GM19238 (cell line): ENCODE data around the gene EIF2AK2.
"Not testable (repeated sequence)": the region's sequence is repeated elsewhere in the genome, so short reads cannot be mapped to it uniquely, and the experiment has no call there.

Source experiments
- DNase-seq: peaks from one replicate; pipeline ENCODE4 v3.0.0; 2011; ENCODE audit warnings: low spot score; ENCODE audit not compliant: insufficient read length

EIF2AK2 gene

DNA sequence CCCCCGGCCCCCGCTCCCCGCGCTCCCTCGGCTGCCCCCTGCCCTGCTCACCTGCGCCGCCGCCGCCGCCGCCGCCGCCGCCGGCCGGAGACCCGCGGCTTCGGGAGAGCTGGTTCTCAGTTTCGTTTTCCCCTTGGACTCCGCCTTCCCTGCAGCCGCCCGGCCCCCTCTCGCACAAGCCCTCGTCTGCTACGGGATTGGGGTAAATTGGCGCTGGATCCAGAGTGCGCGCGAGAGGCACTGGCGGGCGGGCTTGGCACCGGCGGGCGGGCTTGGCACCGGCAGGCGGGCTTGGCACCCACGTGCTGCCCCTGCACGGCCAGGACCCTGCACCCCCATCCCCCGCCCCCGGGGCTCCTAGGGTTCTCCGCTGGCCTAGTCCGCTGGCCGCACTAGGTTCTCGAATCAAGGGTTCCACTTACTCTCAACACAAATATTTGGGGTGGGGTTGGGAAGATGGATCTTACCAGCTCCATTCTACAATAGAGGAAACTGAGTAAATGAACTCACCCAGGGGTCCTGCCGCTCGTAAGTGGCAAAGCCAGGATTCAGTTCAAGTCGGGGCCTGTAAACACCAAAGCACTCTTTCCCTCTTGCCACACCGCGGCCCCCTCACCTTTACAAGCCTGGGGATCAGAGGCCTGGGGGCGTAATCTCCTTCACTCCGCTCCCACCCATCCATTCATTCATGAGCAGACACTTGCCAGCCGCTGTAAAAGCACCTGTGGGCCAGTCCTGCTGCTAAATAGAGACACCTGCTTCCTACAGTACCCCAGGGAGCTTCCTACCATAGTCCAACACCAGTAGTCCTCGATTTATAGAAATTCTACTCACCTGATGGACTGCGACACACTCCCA is at the start of gene EIF2AK2:
Gene EIF2AK2 (minus strand): TSS at position 124 of the 858 bp plus-strand sequence. CDS start 9,174 bp downstream, outside the sequence.
- peak; percentile 93 for DNase-seq

DNA sequence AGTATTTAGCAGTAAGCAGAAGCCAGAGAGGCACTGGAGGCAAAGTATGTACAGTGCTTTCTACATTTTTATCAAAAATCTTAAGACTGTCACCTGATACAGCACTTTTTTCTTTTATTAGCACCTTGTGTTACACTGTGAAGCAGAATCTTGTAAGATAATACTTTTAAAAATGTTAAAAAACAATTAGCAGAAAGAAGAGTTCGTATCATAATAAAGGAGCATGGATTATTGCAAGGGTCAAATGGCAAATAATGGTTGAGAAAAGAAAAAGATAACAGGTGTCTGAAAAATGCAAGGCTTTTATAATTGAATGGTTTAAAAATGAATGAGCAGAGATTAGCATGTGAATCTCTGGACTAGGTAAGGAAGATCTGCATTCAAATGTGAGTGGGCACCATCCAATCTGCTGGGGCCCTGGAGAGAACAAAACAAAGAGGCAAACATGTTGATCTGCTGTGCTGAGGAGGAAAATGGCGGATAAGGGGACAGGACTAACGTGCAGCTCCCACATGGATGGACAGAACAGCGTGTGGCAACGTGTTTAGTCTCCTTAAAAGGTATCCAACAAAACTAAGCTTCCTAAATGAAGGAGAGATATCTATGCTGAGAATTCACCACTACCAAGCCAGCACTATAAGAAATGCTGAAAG is 49.0 kb upstream of the EIF2AK2 start:
- no peak for DNase-seq

DNA sequence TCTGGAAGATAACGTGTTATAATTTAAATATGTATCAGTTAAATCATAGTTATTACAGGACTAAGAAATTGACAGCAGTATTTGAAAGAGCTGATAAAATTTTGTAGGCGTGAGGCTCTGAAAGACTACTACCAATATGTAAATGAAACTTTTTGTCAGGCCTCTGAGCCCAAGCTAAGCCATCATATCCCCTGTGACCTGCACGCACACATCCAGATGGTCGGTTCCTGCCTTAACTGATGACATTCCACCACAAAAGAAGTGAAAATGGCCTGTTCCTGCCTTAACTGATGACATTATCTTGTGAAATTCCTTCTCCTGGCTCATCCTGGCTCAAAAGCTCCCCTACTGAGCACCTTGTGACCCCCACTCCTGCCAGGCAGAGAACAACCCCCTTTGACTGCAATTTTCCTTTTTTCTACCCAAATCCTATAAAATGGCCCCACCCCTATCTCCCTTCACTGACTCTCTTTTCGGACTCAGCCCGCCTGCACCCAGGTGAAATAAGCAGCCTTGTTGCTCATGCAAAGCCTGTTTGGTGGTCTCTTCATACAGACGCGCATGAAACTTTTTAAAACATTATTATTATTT is 48.4 kb upstream of the EIF2AK2 start:
- not testable (repeated sequence) for DNase-seq

DNA sequence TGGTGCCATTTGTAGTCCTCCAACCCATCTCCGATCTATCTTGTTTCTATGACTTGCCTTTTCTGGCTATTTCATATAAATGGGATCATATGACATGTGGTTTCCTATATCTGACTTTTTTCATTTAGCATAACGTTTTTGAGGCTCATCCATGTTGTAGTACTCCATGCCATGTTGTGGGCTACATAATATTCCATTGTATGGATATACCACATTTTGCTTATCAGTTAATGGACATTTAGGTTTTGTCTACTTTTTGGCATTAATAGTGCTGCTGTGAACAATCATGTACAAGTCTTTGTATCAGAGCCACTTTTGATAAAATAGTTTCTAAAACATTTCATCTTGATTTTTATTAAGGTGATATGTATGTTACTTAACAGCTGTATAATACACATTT is 46.9 kb upstream of the EIF2AK2 start:
- DNase-seq = no peak

DNA sequence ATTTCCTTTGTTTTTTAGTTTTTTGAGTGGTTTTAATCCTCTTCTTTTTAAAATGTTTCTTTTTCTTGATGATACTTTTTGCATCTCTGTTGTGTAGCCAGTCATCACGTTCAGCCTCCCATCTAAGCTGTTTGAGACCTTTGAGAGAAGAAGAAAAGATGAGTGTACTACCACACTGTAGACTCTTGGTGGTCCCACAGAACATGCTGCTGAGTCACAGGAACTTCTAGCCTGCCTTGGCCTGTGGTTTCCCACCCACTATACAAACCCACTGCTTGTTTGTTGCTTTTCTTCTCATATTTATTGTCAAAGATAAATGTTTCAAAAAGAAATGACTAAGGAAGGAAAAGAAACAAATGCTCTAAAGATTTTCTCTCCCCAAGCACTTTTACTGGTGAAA is 45.0 kb upstream of the EIF2AK2 start:
- DNase-seq = no peak

DNA sequence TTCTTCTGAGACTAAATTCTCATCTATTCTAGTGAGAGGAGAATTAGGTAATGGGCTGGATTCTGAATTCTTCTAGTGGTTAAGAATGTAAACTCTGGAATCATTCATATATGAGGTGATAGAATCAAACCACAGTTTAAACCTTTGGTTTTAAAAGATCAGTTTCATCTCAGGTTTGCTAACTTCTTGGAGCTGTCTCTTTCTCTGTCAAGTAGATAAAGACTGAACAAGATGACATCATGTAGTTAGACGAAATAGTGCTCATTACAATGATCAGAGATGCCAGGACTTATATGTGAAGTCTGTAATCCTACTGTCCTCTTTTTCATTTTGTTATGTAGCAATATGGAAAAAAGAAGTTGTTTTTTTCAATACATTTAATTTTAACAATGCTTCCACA is 44.4 kb upstream of the EIF2AK2 start:
- no peak for DNase-seq

DNA sequence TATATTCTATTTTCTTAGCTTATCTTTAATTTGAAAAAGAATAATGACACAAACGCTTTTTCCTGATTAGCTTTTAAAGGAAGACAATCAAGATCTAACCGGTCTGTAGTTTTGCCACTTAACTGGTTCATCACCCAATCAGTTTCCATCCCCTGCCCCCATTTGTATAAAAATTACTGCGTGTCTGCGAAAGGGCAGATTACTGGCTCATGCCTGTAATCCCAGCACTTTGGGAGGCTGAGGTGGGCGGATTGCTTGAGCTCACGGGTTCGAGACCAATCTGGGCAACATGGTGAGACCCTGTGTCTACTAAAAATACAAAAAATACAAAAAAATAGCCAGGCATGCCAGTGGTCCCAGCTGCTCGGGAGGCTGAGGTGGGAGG is 41.9 kb upstream of the EIF2AK2 start:
- DNase-seq = no peak

DNA sequence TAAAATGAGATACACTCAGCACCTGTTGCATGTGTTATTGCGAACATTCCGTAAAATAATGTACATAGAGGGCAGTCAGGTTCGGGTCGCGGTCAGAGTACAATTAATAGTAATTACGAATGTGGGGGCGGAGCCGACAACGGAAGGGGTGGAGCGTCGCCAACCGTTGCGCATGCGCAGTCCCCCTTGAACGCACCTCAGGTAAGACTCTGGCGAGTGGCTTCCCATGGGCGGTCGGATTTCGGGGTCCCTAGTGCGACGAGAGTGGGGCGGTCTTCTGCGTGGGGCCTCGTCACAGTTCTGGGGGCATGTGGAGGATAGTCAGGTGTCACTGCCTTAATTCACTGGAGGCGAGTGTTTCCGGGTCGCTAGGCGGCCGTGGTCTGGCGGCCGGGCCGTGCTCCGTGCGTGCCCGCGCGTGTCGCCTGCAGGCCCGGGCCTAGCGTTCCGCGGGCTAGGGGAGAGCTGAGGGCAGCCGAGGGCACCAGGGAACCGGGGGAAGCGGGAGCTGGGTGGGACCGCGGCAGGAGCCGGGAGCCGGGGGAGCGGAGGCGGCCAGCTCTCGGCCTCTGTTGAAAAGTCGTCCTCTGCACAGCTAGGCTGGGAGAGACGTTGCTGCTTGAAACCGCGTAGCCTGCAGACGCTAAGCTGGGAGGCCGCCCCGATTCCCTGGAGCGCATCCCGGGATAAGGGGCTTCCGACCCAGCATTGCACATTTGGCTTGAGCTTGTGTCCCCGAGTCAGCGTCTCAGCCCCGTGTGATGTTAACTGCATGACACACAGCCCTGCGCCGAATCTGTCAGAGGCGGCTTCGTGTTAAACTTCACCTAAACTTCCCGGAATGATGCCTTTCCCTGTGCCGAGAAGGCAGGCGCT is 39.8 kb upstream of the EIF2AK2 start, which contains the start of gene CEBPZOS:
Gene CEBPZOS (plus strand): TSS at position 177 of the 876 bp plus-strand sequence. CDS start 3,209 bp downstream, outside the sequence.
- DNase-seq = peak; percentile 76

DNA sequence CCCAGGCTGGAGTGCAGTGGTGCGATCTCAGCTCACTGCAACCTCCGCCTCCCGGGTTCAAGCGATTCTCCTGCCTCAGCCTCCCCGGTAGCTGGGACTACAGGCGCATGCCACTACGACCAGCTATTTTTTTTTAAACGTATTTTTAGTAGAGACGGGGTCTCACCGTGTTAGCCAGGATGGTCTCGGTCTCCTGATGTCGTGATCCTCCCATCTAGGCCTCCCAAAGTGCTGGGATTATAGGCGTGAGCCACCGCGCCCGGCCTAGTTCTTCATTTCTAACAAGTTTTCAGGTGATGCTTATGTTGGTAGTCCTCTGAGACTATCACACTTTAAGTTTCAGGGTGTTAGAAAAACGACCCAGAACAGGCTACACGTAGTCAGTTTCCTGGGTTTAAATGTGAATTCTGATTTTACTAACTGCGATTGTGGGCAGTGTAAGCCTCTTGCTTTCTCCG is 39.1 kb upstream of the EIF2AK2 start:
- not testable (repeated sequence) for DNase-seq

DNA sequence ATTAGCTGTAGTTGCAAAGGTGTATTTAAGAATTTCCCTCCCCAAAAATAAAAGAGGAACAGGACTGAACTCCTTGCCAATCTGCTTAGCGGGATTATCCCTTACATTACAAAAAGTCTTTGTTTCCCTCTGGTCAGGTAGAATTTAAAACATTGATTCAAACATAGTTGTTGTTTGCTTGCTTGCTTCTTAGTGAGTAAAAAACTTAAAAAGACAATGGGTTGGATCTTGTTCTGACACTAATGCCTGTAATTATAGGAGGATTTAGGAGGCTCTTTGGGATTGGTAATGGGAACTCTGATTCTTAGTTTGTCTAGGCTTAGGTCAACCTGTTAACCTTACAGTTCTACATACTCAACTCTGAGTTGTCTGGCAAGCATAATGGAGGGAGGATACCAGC is 35.8 kb upstream of the EIF2AK2 start:
- no peak for DNase-seq

DNA sequence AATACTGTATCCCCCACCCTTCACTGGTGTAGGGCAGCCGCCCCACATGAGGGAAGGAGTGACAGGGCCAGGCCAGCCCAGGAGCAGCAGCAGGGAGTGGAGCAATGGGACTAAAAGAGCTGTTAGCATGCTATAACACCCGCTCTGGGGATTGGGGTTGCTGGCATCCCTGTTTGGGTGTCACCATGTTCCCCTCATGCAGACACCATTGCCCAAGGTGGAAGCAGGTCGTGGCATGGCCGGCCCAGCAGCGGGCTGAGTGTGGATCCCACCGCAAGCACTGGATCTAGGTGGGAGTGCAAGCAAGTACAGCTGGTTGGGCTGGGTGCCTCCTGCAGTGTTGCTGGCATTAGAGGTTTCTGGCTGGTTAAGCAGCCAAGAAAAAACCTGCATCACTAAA is 35.0 kb upstream of the EIF2AK2 start:
- no peak for DNase-seq

DNA sequence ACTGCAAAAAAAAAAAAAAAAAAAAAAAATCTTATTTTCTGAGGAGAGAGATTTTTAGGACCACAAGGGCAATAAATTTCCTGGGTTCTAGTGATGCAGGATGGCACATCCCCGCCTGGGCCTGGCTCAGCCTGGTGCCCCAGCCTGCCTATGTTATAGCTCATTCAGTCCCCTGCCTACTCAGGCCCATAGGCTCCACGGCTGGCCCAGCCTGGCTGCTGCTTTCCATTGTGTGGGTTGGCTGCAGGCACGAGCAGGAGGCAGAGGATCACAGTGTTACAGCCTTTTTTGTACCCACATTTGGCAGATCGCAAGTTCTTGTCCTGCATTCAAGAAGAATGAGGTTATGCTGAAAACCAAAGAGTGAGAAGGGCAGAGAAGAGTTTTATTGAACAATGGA is 34.5 kb upstream of the EIF2AK2 start:
- DNase-seq = no peak

DNA sequence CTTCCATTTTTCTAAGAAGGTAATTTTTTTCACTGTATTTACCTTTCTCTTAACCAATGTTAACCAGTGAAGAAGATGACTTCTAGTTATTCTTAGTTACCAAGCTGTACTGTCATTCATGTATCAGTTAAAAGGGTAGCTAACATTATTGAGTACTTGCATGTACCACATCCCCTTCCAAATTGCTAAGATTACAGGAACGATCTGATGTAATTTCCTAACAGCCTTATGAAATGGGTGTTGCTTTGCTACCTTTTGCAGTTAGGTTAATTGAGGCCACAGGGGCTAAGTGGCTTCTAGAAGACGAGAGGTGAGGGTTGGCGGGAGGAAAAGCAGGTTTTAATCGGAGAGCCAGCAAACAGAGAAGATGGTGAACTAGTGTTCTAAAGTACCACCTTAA is 33.5 kb upstream of the EIF2AK2 start:
- DNase-seq = no peak

DNA sequence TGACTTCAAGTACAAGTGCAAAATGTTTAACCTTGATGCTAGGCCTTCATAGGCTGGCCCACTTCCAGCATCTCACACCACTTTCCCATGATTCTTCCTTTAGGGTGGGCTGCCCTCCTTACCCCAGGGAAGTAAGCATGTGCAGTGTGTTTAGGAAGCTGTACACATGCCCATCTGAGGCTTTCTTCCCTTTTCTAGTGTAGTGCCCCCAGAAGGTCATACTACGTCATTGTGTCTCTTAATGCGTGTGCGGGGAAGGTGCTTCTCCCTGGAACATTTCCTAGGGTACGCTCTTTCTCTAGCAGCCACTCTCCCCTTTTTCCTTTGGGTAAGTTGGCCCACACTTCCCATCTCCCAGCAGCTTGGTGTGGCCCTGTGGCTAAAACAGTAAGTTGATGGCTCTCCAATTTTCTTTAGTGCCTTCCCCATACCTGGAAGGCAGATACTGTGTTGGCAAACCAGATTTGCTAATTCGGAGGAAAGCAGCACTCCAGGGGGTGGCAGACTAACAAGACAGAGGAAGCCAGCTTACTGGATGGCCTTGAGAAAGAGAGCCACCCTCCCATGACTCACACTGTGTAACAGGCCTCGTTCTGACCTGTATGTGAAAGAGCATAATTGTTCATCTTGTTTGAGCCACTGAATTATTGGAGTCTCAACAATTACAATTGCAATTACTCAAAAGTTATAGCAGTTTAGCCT is 32.8 kb upstream of the EIF2AK2 start:
- no peak for DNase-seq

DNA sequence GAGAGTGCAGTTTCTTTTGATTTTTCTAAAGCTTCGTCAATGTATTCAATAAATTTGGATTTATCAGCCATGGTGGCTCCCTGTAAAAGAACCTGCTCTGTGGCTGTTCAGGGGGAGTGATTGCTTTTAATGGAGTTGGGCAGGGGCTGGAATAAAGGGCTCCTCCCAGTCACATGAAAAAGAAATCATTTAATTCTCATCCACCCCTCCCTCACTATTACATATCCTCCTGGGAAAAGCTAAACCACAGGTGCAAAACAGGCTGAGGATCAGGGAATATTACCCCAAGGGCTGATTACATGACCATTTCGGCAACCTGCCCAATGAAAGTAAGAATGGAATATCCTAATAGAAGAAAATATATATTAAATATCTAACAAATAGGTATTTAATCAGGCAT is 31.8 kb upstream of the EIF2AK2 start, which contains the start of gene SULT6B1:
Gene SULT6B1 (minus strand): TSS at position 101 of the 400 bp plus-strand sequence. CDS start 30 bp downstream, at position 71.
- no peak for DNase-seq

DNA sequence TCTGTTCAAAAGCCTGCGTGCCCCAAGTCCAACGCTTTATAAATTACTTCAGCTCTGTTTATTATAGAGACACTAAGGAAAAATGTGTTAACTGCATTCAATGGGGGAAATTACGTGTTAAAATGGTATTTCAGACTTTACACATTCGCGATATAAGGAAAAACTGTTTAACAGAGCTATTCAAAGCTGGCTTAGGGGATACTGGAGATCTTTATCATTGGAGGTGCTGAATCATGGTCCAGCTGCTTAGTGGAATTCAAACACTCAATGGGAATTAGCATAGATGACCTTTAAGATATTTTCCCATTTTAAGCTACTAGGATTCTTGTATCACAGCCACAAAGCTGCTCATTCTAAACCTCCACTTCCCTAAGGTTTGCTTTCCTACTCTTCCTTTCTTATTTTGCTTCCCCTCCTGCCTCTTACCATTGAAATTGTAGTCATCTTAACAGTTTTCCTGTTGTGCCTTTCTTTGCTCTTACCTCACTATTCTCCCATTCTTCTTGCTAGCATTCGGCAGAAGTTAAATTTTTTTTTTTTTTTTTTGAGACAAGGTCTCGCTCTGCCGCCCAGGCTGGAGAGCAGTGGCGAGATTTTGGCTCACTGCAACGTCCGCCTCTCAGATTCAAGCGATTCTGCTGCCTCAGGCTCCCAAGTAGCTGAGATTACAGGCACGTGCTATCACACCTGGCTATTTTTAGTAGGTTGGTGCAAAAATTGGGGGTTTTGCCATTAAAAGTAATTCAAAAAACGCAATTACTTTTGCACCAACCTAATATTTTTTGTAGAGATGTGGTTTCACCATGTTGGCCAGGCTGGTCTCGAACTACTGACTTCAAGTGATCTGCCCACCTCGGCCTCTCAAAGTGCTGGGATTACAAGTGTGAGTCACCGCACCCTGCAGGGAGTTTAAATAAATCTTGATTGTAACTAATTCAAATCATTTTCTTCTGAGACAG is 25.2 kb upstream of the EIF2AK2 start:
- DNase-seq = no peak

DNA sequence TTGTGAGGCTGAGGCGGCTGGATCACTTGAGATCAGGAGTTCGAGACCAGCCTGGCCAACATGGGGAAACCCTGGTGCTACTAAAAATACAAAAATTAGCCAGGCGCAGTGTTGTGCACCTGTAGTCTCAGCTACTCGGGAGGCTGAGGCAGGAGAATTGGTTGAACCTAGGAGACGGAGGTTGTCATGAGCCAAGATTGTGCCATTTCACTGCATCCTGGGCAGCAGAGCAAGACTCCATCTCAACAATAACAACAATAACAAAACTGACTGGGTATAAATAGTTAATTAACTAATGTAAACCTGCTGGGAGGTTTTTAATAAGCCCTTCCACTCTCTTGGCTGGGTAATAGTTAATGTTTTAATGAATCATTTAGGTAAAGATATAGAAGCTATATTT is 23.9 kb upstream of the EIF2AK2 start:
- DNase-seq = no peak

DNA sequence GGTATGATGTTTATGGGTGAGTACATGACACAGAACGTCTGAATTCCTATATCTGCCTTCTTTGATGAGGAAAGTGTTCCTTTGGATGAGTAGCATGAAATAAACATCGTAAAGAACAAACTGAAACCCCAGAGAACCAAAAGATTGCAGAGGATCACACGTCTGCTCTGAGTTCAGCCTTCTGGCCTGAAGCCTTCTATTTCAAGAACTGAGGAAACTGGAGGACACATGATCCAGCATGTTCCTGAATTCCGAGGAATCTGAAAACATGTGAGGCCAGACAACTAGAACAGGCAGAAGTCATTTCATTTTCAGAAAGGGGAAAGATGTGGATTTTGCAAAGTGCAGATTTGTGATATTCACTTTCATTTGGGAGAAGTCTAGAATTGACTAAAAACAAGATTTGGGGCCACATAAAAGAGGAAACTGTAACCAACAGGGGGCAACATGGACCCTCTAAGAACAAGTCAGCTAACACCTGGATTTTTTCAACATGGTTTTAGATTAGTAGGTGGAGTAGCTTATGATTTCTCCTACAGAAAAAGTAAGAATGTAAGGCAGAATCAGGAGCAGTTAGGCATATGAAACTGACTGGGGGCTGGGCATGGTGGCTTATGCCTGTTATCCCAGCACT is 23.3 kb upstream of the EIF2AK2 start:
- no peak for DNase-seq

DNA sequence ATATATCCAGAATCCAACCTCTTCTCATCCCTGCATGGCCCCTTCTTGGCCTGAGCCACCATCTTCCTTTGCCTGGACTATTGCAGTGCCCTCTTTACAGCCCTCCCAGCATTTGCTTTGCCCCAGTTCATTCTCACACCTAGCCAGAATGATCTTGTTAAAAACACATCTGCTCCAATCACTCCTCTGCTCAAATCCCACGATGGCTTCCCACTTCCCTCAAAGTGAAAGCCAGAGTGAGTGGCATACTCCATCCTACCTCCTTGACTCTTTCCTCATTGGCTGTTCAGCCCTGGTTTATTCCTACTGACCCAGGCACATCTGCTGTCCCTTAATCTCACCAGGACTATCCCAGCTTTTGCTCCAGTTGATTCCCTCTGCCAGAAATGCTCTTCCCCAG is 17.0 kb upstream of the EIF2AK2 start:
- no peak for DNase-seq
